ENCODE results near the gene FAM219A. TPM values are rescaled to one million over a fixed set of nuclear protein-coding genes. Genes with fewer than 3 reads are reported as not detected.

The FAM219A gene
- total RNA-seq, 4 donors from 2014 or later = 2.3 to 33.0 (median 14.9) TPM

GRCh38 chr9:34400686-34401602 is 57.4 kb downstream of the FAM219A start:
- intact Hi-C loops (cut with DNase I; ENCODE audit: low total_unique reads) = loop anchor here (5.0 to 10.0 kb wide), 2 partner anchors 101 to 194 kb away; no protein-coding TSS in a partner anchor
- H3K4me1 ChIP-seq = no peaks in the 10 kb centered on the region
- H3K36me3 ChIP-seq = no peaks in the 10 kb centered on the region
- H3K4me3 ChIP-seq = no peak overlapping the region
- TF ChIP-seq CTCF (IDR thresholded peaks at IDR 0.05) = no peak
- no peak for DNase-seq
- no peak overlapping the region for H3K27ac ChIP-seq
- H3K9me3 ChIP-seq = no peaks in the 10 kb centered on the region
- no peaks in the 10 kb centered on the region for H3K27me3 ChIP-seq

DNA sequence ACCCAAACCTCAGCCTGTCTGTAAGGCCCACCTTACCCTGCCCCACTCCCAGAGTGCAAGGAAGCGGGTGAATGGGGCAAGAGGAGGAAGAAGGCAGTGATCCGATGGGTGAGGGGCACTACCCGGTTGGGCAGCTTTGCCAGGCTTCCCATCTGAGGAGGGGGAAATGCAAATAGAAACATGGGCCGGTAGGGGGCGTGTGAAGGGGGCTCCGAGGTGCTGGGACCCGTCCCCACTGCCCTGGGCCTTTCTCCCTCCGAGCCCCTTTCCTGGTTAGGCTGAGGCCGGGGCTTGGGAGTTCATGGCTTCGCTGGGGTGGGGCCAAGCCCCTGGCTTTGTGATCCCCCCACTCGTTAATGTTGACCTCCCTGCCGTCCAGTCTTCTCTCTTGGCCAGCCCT is 58.1 kb downstream of the FAM219A start:
- H3K36me3 ChIP-seq = no peaks in the 10 kb centered on the region
- no peak for TF ChIP-seq CTCF (IDR thresholded peaks at IDR 0.05)
- TF ChIP-seq POLR2A (IDR thresholded peaks at IDR 0.05) = no peak
- no peaks in the 10 kb centered on the region for H3K9me3 ChIP-seq
- no peaks in the 10 kb centered on the region for H3K27me3 ChIP-seq
- intact Hi-C loops (cut with DNase I; ENCODE audit: low total_unique reads) = loop anchor here (5.0 to 10.0 kb wide), 2 partner anchors 102 to 195 kb away; no protein-coding TSS in a partner anchor
- H3K4me3 ChIP-seq = no peak overlapping the region
- DNase-seq = no peak
- H3K4me1 ChIP-seq = no peaks in the 10 kb centered on the region
- no peak overlapping the region for H3K27ac ChIP-seq

GRCh38 chr9:34399729-34400128 is 58.6 kb downstream of the FAM219A start:
- no peak overlapping the region for H3K4me3 ChIP-seq
- no peak for TF ChIP-seq CTCF (IDR thresholded peaks at IDR 0.05)
- no peak for TF ChIP-seq POLR2A (IDR thresholded peaks at IDR 0.05)
- intact Hi-C loops (cut with DNase I; ENCODE audit: low total_unique reads) = loop anchor here (5.0 to 10.0 kb wide), 2 partner anchors 103 to 195 kb away; no protein-coding TSS in a partner anchor
- no peak for DNase-seq
- no peaks in the 10 kb centered on the region for H3K9me3 ChIP-seq
- no peaks in the 10 kb centered on the region for H3K36me3 ChIP-seq
- H3K27ac ChIP-seq = no peak overlapping the region
- H3K27me3 ChIP-seq = no peaks in the 10 kb centered on the region
- H3K4me1 ChIP-seq = no peaks in the 10 kb centered on the region

GRCh38 chr9:34398875-34399274 is 59.5 kb downstream of the FAM219A start:
- Histone ChIP-seq H3K27me3 (no peaks in the 10 kb centered on the region), H3K36me3 (no peaks in the 10 kb centered on the region), H3K27ac (no peak overlapping the region), H3K9me3 (no peaks in the 10 kb centered on the region), H3K4me1 (no peaks in the 10 kb centered on the region), H3K4me3 (no peak overlapping the region)
- TF ChIP-seq CTCF (IDR thresholded peaks at IDR 0.05) (no peak), POLR2A (IDR thresholded peaks at IDR 0.05) (no peak)
- intact Hi-C loops (cut with DNase I; ENCODE audit: low total_unique reads) = no loop called here
- DNase-seq = no peak

All from uterus (tissue), 4 donors.